Thymus (tissue), 11 donors: ENCODE data around the gene TEX52. TPM values are rescaled to one million over a fixed set of nuclear protein-coding genes. Genes with fewer than 3 reads are reported as not detected.
"Not testable (repeated sequence)": the region's sequence is repeated elsewhere in the genome, so short reads cannot be mapped to it uniquely, and the experiment has no call there.

Source experiments
- DNase-seq, 9 donors: peaks; one replicate each; pipeline ENCODE4 v3.0.0-alpha.2; 2013; ENCODE audit warnings: low spot score in 9 of 9, low read depth in 6 of 9, missing footprints in 1 of 9
- H3K27ac ChIP-seq, 2 donors: one replicate each; pipeline ENCODE4 v1.5.1; 2013; ENCODE audit warnings: control low read depth in 1 of 2, low read depth in 1 of 2, low read length in 1 of 2, mild to moderate bottlenecking in 1 of 2, moderate library complexity in 1 of 2
- H3K27me3 ChIP-seq, 2 donors: one replicate each; pipeline ENCODE4 v1.5.1; 2013; ENCODE audit warnings: low read length in 1 of 2; ENCODE audit not compliant: control insufficient read depth in 2 of 2, insufficient read depth in 1 of 2
- H3K36me3 ChIP-seq, 2 donors: one replicate each; pipeline ENCODE4 v1.5.1; 2013; ENCODE audit warnings: low read length in 1 of 2, mild to moderate bottlenecking in 1 of 2, moderate library complexity in 1 of 2; ENCODE audit not compliant: control insufficient read depth in 2 of 2, insufficient read depth in 2 of 2
- H3K4me1 ChIP-seq, 2 donors: one replicate each; pipeline ENCODE4 v1.5.1; 2013; ENCODE audit warnings: low read length in 2 of 2; ENCODE audit not compliant: control insufficient read depth in 2 of 2, insufficient read depth in 2 of 2
- H3K4me3 ChIP-seq, 2 donors: one replicate each; pipeline ENCODE4 v1.5.1; 2013; ENCODE audit warnings: low read length in 2 of 2, control low read depth in 1 of 2, mild to moderate bottlenecking in 1 of 2
- H3K9me3 ChIP-seq, 2 donors: one replicate each; pipeline ENCODE4 v1.5.1; 2013; ENCODE audit warnings: low read length in 1 of 2, mild to moderate bottlenecking in 1 of 2; ENCODE audit not compliant: control insufficient read depth in 2 of 2, insufficient read depth in 1 of 2
- WGBS: extraction: QIAGEN DNeasy Blood & Tissue Kit; methylation state at CpG from one replicate; pipeline ENCODE4 v1.1.7; 2013; 5-methylcytosine and 5-hydroxymethylcytosine counted together
- polyA plus RNA-seq: library from polyadenylated mRNA; stranded (reverse); fragments of 200-250 nt; gene quantifications from one replicate; pipeline ENCODE4 v1.2.3, GENCODE V29; 2013
- total RNA-seq: library from RNA; stranded (reverse); fragments of 120-200 nt; gene quantifications from one replicate; pipeline ENCODE4 v1.2.4, GENCODE V29; 2013
- donor health status: healthy.

The TEX52 gene
- total and polyA plus RNA-seq, 2 donors: 0.09 TPM; not detected in 1

DNA sequence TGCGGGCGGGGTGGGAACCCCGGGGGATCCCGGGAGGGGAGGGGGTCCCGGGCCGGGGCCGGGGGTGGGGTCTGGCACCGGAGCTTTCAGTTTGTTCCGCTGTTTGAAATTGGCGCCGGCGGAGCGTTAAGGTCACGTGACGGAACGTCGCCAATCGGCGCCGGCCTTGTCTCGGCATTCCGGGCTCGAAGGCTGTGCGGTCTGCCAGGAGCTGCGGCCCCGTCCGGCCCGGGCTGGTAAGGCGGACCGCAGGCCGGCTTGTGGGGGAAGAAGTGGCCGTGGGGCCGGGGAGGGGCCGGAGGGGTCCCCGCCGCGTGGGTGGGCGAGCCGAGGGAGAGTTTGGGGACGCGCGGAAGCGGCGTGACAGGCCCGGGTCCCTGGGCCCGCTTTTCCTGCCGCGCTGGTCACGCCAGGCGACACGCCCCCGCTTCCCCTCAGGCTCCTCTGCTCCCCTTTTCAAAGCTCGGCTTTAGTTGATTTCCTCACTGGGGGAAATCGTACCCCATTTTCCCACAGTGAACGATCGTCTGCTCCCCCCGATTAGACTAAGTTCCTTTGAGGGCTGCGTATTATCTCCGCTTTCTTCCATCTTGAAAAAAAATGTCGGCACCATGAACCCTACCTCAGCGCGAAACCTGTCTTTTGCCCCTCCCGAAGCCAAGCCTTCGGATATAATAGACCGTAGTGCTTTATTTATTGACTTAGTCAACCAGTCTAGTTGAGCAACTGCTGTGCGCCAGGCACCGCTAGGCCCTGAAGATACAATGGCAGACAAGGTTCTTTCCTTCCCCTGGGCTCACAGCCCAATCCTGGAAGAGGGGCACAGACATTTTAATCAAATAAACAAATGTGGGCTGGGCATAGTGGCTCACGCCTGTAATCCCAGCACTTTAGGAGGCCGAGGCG, 20.5 kb upstream of the TEX52 start, which contains the start of the genes FOXM1 and RHNO1:
FOXM1 (minus strand) TSS at position 128 of the 906 bp plus-strand sequence. CDS start 2,696 bp downstream, outside the sequence.
RHNO1 (plus strand) TSS at position 177 of the 906 bp plus-strand sequence. CDS start 8,144 bp downstream, outside the sequence.
- DNase-seq: peak; percentile 68 to 95 (median 85)
- under 1% methylated on average over 70 of the region's 70 CpGs for WGBS
- H3K27me3 ChIP-seq: no peaks in the 10 kb centered on the region
- H3K27ac ChIP-seq: peak within 1 kb of the TSS; percentile 86 to 91
- peaks cover 7 to 16% of the 10 kb centered on the region in 2 donors for H3K36me3 ChIP-seq
- H3K4me1 ChIP-seq: peaks cover 16 to 23% of the 10 kb centered on the region in 2 donors
- H3K4me3 ChIP-seq: peak within 1 kb of the TSS; percentile 93 to 95
- no peaks in the 10 kb centered on the region for H3K9me3 ChIP-seq

DNA sequence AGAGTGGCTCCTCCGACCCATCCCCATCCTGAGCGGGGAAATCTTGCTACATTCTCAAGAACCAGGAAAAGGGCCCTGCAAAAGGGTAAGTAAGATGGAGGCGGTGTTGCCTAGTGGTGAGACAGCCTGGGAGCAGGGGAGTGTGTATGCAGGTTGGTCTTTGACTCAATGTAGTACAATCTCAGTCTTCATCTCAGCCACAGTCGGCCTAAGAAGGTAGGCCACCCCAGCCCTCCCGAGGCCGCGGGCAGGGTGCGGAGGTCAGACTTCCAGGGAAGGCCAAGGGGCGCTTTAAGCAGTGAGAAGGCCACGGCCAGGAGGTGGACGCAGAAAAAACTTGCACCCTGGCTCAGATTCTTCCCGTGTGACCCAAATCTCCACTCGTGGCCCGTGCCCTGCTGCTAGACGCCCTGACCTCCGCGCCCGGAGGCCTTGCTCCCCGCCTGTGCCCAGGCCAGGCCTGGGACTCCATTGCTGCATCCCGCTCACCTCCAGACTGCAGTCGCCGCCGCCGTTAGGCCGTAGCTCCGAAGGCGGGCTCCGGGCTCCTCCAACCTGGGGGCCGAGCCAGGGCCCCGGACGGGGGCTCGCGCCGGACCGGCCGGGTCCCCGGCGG, 19.7 kb upstream of the TEX52 start:
- peak in 3 of 9 donors; percentile 9 to 19 (median 18) for DNase-seq
- peak overlapping the region in 1 of 2 donors; percentile 64 for H3K27ac ChIP-seq
- H3K4me3 ChIP-seq: peak overlapping the region; percentile 93 to 95
- peaks cover 16 to 23% of the 10 kb centered on the region in 2 donors for H3K4me1 ChIP-seq
- H3K27me3 ChIP-seq: no peaks in the 10 kb centered on the region
- no peaks in the 10 kb centered on the region for H3K9me3 ChIP-seq
- H3K36me3 ChIP-seq: peaks cover 12 to 23% of the 10 kb centered on the region in 2 donors
- WGBS: 6% methylated on average over 38 of the region's 38 CpGs

- 98% methylated on average over 9 of the region's 9 CpGs for WGBS
- not testable (repeated sequence) for H3K9me3 ChIP-seq, H3K4me3 ChIP-seq, H3K27me3 ChIP-seq, H3K27ac ChIP-seq, DNase-seq, H3K4me1 ChIP-seq
- peaks cover 52 to 62% of the 10 kb centered on the region in 2 donors for H3K36me3 ChIP-seq
Measured at GRCh38 chr12:2868986-2869632, 12.3 kb upstream of the TEX52 start.

- H3K27me3 ChIP-seq: no peaks in the 10 kb centered on the region
- DNase-seq: no peak
- no peaks in the 10 kb centered on the region for H3K4me1 ChIP-seq
- H3K9me3 ChIP-seq: no peaks in the 10 kb centered on the region
- peaks cover 64 to 75% of the 10 kb centered on the region in 2 donors for H3K36me3 ChIP-seq
- H3K27ac ChIP-seq: no peak overlapping the region
- no peak overlapping the region for H3K4me3 ChIP-seq
- over 99% methylated on average over 9 of the region's 9 CpGs for WGBS
Measured at GRCh38 chr12:2864198-2864597, 7.4 kb upstream of the TEX52 start.

DNA sequence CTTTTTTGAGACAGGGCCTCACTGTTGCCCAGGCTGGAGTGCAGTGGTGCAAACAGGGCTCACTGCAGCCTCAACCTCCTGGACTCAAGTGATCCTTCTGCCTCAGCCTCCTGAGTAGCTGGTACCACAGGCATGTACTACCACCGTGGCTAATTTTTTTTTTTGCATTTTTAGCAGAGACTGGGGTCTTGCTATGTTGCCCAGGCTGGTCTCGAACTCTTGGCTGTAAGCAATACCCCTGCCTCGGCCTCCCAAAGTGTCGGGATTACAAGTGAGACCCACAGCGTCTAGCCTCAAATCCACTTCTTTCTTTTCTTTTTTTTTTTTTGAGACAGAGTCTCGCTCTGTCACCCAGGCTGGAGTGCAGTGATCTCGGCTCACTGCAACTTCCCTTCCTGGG, 6.6 kb upstream of the TEX52 start:
- WGBS: 98% methylated on average over 7 of the region's 7 CpGs
- H3K4me1 ChIP-seq, H3K4me3 ChIP-seq, H3K27ac ChIP-seq, H3K9me3 ChIP-seq, H3K27me3 ChIP-seq, DNase-seq: not testable (repeated sequence)
- H3K36me3 ChIP-seq: peaks cover 68 to 77% of the 10 kb centered on the region in 2 donors

DNA sequence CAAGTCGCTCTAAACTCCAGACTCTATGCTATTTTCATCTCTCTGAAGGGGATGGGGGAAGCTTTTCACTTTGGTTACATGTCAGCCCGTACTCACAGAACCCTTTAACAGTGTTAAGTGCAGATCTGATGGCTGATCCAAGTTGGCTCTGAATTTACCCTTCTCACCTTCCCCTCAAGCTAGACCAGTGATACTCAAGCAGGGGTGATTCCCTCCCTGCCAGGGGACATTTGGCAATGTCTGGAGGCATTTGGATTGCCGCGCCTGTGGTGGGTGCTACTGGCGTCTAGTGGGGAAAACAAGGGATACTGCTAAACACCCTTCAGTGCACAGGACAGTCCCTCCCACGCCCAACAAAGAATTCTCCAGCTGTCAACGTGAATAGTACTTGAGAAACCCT, 6.0 kb upstream of the TEX52 start:
- Histone ChIP-seq H3K36me3 (peaks cover 68 to 77% of the 10 kb centered on the region in 2 donors), H3K27ac (no peak overlapping the region), H3K4me3 (no peak overlapping the region), H3K27me3 (no peaks in the 10 kb centered on the region), H3K9me3 (no peaks in the 10 kb centered on the region), H3K4me1 (no peaks in the 10 kb centered on the region)
- DNase-seq: no peak
- WGBS: 97% methylated on average over 7 of the region's 7 CpGs

GRCh38 chr12:2860170-2860569, 3.3 kb upstream of the TEX52 start:
- DNase-seq: no peak
- Histone ChIP-seq H3K4me1 (no peaks in the 10 kb centered on the region), H3K4me3 (no peak overlapping the region), H3K36me3 (peaks cover 59 to 72% of the 10 kb centered on the region in 2 donors), H3K9me3 (no peaks in the 10 kb centered on the region), H3K27me3 (no peaks in the 10 kb centered on the region), H3K27ac (no peak overlapping the region)

GRCh38 chr12:2858944-2859421, 2.1 kb upstream of the TEX52 start:
- WGBS: 96% methylated on average over 12 of the region's 12 CpGs

More at GRCh38 chr12:2858944-2859421, 2.1 kb upstream of the TEX52 start:
- no peak overlapping the region for H3K4me3 ChIP-seq
- no peak for DNase-seq
- peaks cover 47 to 60% of the 10 kb centered on the region in 2 donors for H3K36me3 ChIP-seq
- H3K4me1 ChIP-seq: no peaks in the 10 kb centered on the region
- no peaks in the 10 kb centered on the region for H3K9me3 ChIP-seq
- H3K27ac ChIP-seq: no peak overlapping the region
- no peaks in the 10 kb centered on the region for H3K27me3 ChIP-seq
